Left ventricle myocardium inferior (tissue), 1 donor: ENCODE results near the gene KCNK17. TPM values are rescaled to one million over a fixed set of nuclear protein-coding genes. Genes with fewer than 3 reads are reported as not detected.

Source experiments
- DNase-seq: peaks from one replicate; pipeline ENCODE4 v3.0.0-alpha.2; 2020
- H3K27ac ChIP-seq: fragments of 200-600 bp; replicated peaks from 2 replicates; pipeline ENCODE4 v1.8.0; 2021
- H3K27me3 ChIP-seq: fragments of 200-600 bp; 2 replicates; pipeline ENCODE4 v1.8.0; 2021; ENCODE audit warnings: low read depth
- H3K36me3 ChIP-seq: fragments of 200-600 bp; 2 replicates; pipeline ENCODE4 v1.8.0; 2021
- H3K4me1 ChIP-seq: fragments of 200-600 bp; 2 replicates; pipeline ENCODE4 v1.8.0; 2021
- H3K4me3 ChIP-seq: fragments of 200-600 bp; 2 replicates; pipeline ENCODE4 v1.8.0; 2021; ENCODE audit warnings: mild to moderate bottlenecking, moderate library complexity
- H3K9me3 ChIP-seq: fragments of 200-600 bp; replicated peaks from 2 replicates; pipeline ENCODE4 v1.8.0; 2021
- CTCF ChIP-seq: fragments of 200-600 bp; IDR thresholded peaks from 2 replicates; pipeline ENCODE4 v1.8.0; 2021; ENCODE audit warnings: antibody characterized with exemption, mild to moderate bottlenecking, borderline replicate concordance
- intact Hi-C: fragments of 100-400 bp; cut with micrococcal nuclease; formaldehyde crosslinking; loops from one replicate; pipeline ENCODE4 v1.11.0; 2022
- total RNA-seq: library from RNA; stranded (reverse); fragmentation: NEBNext Ultra II Directional; extraction: Animal tissue kit (Norgen Biotek cat#: 25700); gene quantifications from one replicate; pipeline ENCODE4 v1.2.1, GENCODE V29; 2021
- donor health status: DM: no; HTN: yes; CAD: no; lungs with severe emphysema.

The KCNK17 gene
- total RNA-seq, 1 donor from 2014 or later, result 0.52 TPM

DNA sequence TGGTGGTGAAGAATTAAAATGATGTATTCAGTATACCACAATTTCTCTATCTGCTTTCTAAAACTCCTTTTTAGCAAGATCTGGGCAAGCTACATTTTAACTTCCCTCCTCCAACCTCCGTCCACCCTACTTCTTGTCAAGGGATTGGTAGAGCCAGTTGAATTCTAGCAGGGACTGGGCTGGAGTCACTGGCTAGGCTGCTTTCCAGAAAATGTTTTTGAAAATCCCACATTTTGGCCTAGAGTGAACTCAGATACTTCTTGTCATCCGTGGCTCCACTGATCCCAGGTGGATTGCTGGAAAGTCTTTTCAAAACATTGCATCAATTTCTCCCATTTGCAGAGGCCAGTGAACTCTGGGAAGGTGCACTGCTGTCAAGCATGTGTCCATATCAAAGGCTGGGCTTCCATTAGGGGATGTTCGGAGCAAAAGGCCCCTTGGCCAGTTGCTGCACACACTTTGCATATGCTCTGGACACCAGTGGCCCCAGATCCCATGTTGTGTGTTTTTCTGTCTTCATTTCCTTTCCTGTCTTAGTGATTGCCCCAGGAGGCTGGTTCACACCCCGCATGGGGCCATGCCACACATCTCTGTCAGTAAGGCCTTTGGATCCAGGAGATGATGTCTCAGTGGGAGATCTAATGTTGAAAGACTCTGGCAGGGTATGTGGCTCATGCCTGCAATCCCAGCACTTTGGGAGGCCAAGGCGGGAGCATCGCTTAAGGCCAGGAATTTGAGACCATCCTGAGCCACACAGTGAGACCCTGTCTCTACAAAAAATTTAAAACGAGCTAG is 19.6 kb upstream of the KCNK17 start:
- Histone ChIP-seq H3K9me3 (no peaks in the 10 kb centered on the region), H3K27me3 (peaks cover 57% of the 10 kb centered on the region), H3K4me3 (no peak overlapping the region), H3K36me3 (no peaks in the 10 kb centered on the region), H3K4me1 (no peaks in the 10 kb centered on the region), H3K27ac (no peak overlapping the region)
- TF ChIP-seq CTCF, result no peak
- DNase-seq, result no peak
- intact Hi-C loops, result no loop called here

GRCh38 chr6:39330476-39330875 is 16.3 kb upstream of the KCNK17 start:
- no peak overlapping the region for H3K4me3 ChIP-seq
- peaks cover 76% of the 10 kb centered on the region for H3K27me3 ChIP-seq
- no peaks in the 10 kb centered on the region for H3K4me1 ChIP-seq
- intact Hi-C loops, result no loop called here
- no peaks in the 10 kb centered on the region for H3K36me3 ChIP-seq
- peak; percentile 48 for DNase-seq
- no peaks in the 10 kb centered on the region for H3K9me3 ChIP-seq
- H3K27ac ChIP-seq, result no peak overlapping the region
- TF ChIP-seq CTCF, result no peak

DNA sequence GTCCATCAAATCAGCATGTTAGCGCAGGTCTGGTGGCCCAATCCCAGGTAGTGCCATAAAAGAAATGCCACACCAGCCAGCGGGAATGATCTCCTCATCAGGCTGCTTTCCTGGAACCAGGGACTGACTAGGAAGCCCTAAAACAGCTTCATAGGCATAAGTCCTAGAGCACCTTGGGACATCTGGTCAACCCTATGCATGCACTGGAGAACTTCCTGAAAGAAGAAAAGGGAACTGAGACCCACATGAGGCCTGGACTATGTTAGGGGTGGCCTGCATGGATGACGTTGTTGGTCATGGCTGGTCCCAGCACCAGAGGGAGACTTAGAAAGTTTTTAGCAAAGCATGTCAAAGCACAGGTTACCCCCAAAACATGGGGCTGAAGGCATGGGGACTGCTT is 15.8 kb upstream of the KCNK17 start:
- H3K4me1 ChIP-seq, result no peaks in the 10 kb centered on the region
- peaks cover 77% of the 10 kb centered on the region for H3K27me3 ChIP-seq
- no peak for TF ChIP-seq CTCF
- no peaks in the 10 kb centered on the region for H3K9me3 ChIP-seq
- H3K27ac ChIP-seq, result no peak overlapping the region
- intact Hi-C loops, result no loop called here
- H3K4me3 ChIP-seq, result no peak overlapping the region
- no peak for DNase-seq
- no peaks in the 10 kb centered on the region for H3K36me3 ChIP-seq

DNA sequence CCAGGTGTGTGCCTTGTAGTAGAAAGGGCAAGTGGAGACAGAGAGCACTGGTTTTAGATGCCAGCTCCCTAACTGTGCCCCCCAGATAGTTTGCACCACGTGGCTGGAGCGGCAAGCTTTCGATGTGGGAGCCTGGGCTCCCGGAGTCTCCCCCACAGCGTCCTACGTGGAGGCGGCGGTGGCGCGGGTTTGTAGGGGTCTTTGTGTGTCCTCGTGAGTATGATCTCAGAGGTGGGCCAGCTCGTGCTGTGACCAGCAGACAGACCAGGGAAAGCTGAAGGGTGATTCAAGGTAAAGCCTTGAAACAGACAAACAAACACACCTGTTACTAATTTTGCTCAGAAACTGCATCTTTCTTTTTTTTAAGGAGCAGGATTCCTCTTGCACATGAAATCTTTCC is 13.8 kb upstream of the KCNK17 start:
- Histone ChIP-seq H3K27me3 (peaks cover 75% of the 10 kb centered on the region), H3K4me3 (no peak overlapping the region), H3K4me1 (no peaks in the 10 kb centered on the region), H3K36me3 (no peaks in the 10 kb centered on the region), H3K9me3 (no peaks in the 10 kb centered on the region), H3K27ac (no peak overlapping the region)
- intact Hi-C loops, result no loop called here
- no peak for DNase-seq
- no peak for TF ChIP-seq CTCF

DNA sequence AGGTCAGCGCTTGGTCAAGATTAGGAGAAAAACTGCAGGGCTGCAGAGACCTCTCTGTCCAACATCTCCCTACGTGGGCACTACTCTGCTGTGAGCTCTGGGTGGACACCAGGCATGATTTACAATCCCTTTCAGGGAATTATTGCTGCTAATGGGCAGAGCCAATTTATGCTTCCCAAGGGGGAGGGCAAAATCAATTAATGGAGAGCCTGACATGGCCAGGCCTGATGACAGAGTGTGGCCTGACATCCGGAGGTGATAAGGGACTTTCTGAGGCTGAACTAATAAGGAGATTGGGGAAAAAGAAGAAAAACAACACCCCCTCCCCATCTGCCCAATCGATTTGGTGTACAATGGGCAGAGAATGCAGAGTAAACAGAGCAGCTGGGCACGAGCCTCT is 13.3 kb upstream of the KCNK17 start:
- peaks cover 76% of the 10 kb centered on the region for H3K27me3 ChIP-seq
- no peaks in the 10 kb centered on the region for H3K9me3 ChIP-seq
- no peak overlapping the region for H3K27ac ChIP-seq
- no peak for DNase-seq
- no peak overlapping the region for H3K4me3 ChIP-seq
- no peak for TF ChIP-seq CTCF
- no peaks in the 10 kb centered on the region for H3K36me3 ChIP-seq
- no peaks in the 10 kb centered on the region for H3K4me1 ChIP-seq
- intact Hi-C loops, result no loop called here
